A549 (cell line): ENCODE results near the gene DPP10.

ENCODE experiments used
- CEBPB ChIP-seq, 2 experiments: fragments of >200 bp in 1 of 2; sonication (Bioruptor Twin) in 1 of 2; formaldehyde crosslinking in 1 of 2; IDR thresholded peaks; 2 replicates each; pipeline ENCODE4 v1.6.1; 2012 to 2016
- CTCF ChIP-seq: fragments of >200 bp; sonication (Bioruptor Twin); formaldehyde crosslinking; IDR thresholded peaks from 3 replicates; pipeline ENCODE4 v1.5.1; 2016
- TFCP2L1 ChIP-seq: fragments of 250-450 bp; sonication (Bioruptor Pico); IDR thresholded peaks from 2 replicates; pipeline ENCODE4 v1.5.0; 2021; ENCODE audit warnings: mild to moderate bottlenecking

GRCh38 chr2:115292742-115293141, 850.3 kb downstream of the DPP10 start:
- no peak for TF ChIP-seq CTCF
- no peak for TF ChIP-seq CEBPB (IDR thresholded peaks at IDR 0.05)
- no peak for TF ChIP-seq TFCP2L1 (CRISPR knock-in tag)
